OCI-LY1 (cell line): Measurements from ENCODE around the gene DRGX.

Experiments used
- H2AFZ ChIP-seq: fragments of 200-600 bp; sonication (generic), shearing (Covaris generic); 2 replicates; pipeline ENCODE4 v1.6.0; 2014; ENCODE audit warnings: antibody characterized with exemption, mild to moderate bottlenecking, low read length
- H3F3A ChIP-seq: fragments of 200-600 bp; sonication (generic), shearing (Covaris generic); 2 replicates; pipeline ENCODE4 v1.6.0; 2014; ENCODE audit warnings: mild to moderate bottlenecking, antibody characterized with exemption, low read length, moderate library complexity; ENCODE audit not compliant: insufficient read depth
- H3K27ac ChIP-seq: fragments of 200-600 bp; sonication (generic); 2 replicates; pipeline ENCODE4 v1.5.1; 2014; ENCODE audit warnings: low read length, mixed run types, mild to moderate bottlenecking, low read depth; ENCODE audit not compliant: poor library complexity, severe bottlenecking
- H3K27me3 ChIP-seq: fragments of 200-600 bp; sonication (generic); 2 replicates; pipeline ENCODE4 v1.6.0; 2014; ENCODE audit warnings: antibody characterized with exemption, mild to moderate bottlenecking, low read length, moderate library complexity; ENCODE audit not compliant: insufficient read depth
- H3K36me3 ChIP-seq: fragments of 200-600 bp; sonication (generic); 2 replicates; pipeline ENCODE4 v1.6.1; 2014; ENCODE audit warnings: mild to moderate bottlenecking, antibody characterized with exemption, low read length, moderate library complexity, mixed read lengths; ENCODE audit not compliant: insufficient read depth
- H3K4me1 ChIP-seq: fragments of 200-600 bp; sonication (generic); 2 replicates; pipeline ENCODE4 v1.5.1; 2014; ENCODE audit warnings: mild to moderate bottlenecking, low read length, moderate library complexity; ENCODE audit not compliant: insufficient read depth, severe bottlenecking
- H3K4me2 ChIP-seq: fragments of 200-600 bp; sonication (generic), shearing (Covaris generic); 2 replicates; pipeline ENCODE4 v1.6.1; 2014; ENCODE audit warnings: low read length
- H3K4me3 ChIP-seq: fragments of 200-600 bp; sonication (generic); 2 replicates; pipeline ENCODE4 v1.5.1; 2014; ENCODE audit warnings: low read length, low read depth, mild to moderate bottlenecking, mixed read lengths; ENCODE audit not compliant: poor library complexity, severe bottlenecking
- H3K79me2 ChIP-seq: fragments of 200-600 bp; shearing (Covaris generic); 2 replicates; pipeline ENCODE4 v1.6.1; 2016; ENCODE audit warnings: mixed run types, low read length, mixed read lengths; ENCODE audit not compliant: insufficient read depth
- H3K9ac ChIP-seq: fragments of 200-600 bp; sonication (generic), shearing (Covaris generic); 2 replicates; pipeline ENCODE4 v1.6.1; 2014; ENCODE audit warnings: mild to moderate bottlenecking, low read length, mixed read lengths
- H3K9me2 ChIP-seq: fragments of 200-600 bp; sonication (generic), shearing (Covaris generic); 2 replicates; pipeline ENCODE4 v1.6.1; 2014; ENCODE audit warnings: low read depth, mild to moderate bottlenecking, low read length, mixed read lengths
- H3K9me3 ChIP-seq: fragments of 200-600 bp; shearing (Covaris generic); 2 replicates; pipeline ENCODE4 v1.6.1; 2014; ENCODE audit warnings: low read length, mixed read lengths
- H4K20me1 ChIP-seq: fragments of 200-600 bp; sonication (generic), shearing (Covaris generic); 2 replicates; pipeline ENCODE4 v1.6.0; 2016; ENCODE audit warnings: mild to moderate bottlenecking, low read length; ENCODE audit not compliant: insufficient read depth
- EZH2 ChIP-seq: fragments of 200-600 bp; sonication (generic), shearing (Covaris generic); IDR thresholded peaks from 2 replicates; pipeline ENCODE4 v1.8.0; 2017; ENCODE audit warnings: borderline replicate concordance, mixed run types, mild to moderate bottlenecking, antibody characterized with exemption, low read length, moderate library complexity, mixed read lengths
- TF ChIP-seq, protein P1 (sequence below): fragments of 200-600 bp; sonication (generic), shearing (Covaris generic); IDR thresholded peaks from 2 replicates; pipeline ENCODE4 v1.5.1; 2017; ENCODE audit warnings: mild to moderate bottlenecking, antibody characterized with exemption, low read length, moderate library complexity, mixed read lengths

DRGX gene

DNA sequence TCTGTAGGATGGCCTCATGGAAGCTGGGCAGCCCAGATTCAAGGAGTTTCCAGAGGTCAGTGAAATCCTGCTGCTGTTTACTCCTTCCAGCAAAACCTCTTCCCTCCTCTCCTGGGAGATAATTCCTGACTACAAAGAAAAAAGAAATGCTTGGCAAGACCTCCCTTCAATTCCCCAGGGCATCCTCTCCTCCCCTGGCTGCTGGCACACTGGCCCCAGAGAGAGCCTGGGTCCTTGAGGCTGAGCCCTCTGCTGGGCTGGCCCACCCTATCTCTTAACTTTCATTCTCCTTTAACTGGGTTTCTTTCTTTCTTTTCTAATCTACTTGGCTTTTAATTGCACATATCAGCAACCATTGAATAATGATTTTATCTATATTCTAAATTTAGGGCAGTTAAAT is 7.7 kb downstream of the DRGX start:
- Histone ChIP-seq H3K27ac (no peak overlapping the region), H3K9me3 (no peaks in the 10 kb centered on the region), H3K9me2 (no peaks in the 10 kb centered on the region), H3K36me3 (no peaks in the 10 kb centered on the region), H3K9ac (no peak overlapping the region), H3K4me3 (no peak overlapping the region), H3F3A (no peaks in the 10 kb centered on the region), H3K27me3 (no peaks in the 10 kb centered on the region), H4K20me1 (no peaks in the 10 kb centered on the region), H3K79me2 (no peaks in the 10 kb centered on the region), H3K4me1 (no peaks in the 10 kb centered on the region), H3K4me2 (no peak overlapping the region), H2AFZ (no peak overlapping the region)
- no peak for TF ChIP-seq EZH2
- TF ChIP-seq, protein P1, sequence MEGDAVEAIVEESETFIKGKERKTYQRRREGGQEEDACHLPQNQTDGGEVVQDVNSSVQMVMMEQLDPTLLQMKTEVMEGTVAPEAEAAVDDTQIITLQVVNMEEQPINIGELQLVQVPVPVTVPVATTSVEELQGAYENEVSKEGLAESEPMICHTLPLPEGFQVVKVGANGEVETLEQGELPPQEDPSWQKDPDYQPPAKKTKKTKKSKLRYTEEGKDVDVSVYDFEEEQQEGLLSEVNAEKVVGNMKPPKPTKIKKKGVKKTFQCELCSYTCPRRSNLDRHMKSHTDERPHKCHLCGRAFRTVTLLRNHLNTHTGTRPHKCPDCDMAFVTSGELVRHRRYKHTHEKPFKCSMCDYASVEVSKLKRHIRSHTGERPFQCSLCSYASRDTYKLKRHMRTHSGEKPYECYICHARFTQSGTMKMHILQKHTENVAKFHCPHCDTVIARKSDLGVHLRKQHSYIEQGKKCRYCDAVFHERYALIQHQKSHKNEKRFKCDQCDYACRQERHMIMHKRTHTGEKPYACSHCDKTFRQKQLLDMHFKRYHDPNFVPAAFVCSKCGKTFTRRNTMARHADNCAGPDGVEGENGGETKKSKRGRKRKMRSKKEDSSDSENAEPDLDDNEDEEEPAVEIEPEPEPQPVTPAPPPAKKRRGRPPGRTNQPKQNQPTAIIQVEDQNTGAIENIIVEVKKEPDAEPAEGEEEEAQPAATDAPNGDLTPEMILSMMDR: no peak

DNA sequence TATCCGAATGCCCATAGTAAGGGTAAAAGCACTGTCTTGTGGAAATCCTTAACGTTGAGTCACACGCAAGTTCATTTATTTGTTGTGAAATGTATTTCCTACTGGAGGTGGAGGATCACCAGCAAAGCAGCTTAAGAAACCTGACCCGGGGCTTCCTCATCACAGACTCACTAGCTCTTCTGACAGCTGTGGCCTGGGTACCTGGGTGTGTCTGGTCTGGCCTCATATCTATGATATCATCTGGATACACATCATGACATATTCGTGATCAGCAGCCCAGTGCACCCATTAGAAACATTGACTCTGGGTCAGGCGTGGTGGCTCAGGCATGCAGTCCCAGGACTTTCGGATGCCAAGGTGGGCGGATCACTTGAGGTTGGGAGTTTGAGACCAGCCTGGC is 8.8 kb downstream of the DRGX start:
- no peaks in the 10 kb centered on the region for H3K9me3 ChIP-seq
- TF ChIP-seq EZH2: no peak
- TF ChIP-seq, protein P1: no peak
- no peak overlapping the region for H3K27ac ChIP-seq
- H3K9ac ChIP-seq: no peak overlapping the region
- H3K36me3 ChIP-seq: no peaks in the 10 kb centered on the region
- no peaks in the 10 kb centered on the region for H3K27me3 ChIP-seq
- no peaks in the 10 kb centered on the region for H3K4me1 ChIP-seq
- no peaks in the 10 kb centered on the region for H3F3A ChIP-seq
- no peaks in the 10 kb centered on the region for H3K79me2 ChIP-seq
- H3K4me3 ChIP-seq: no peak overlapping the region
- H3K9me2 ChIP-seq: no peaks in the 10 kb centered on the region
- H2AFZ ChIP-seq: no peak overlapping the region
- H4K20me1 ChIP-seq: no peaks in the 10 kb centered on the region
- no peak overlapping the region for H3K4me2 ChIP-seq

DNA sequence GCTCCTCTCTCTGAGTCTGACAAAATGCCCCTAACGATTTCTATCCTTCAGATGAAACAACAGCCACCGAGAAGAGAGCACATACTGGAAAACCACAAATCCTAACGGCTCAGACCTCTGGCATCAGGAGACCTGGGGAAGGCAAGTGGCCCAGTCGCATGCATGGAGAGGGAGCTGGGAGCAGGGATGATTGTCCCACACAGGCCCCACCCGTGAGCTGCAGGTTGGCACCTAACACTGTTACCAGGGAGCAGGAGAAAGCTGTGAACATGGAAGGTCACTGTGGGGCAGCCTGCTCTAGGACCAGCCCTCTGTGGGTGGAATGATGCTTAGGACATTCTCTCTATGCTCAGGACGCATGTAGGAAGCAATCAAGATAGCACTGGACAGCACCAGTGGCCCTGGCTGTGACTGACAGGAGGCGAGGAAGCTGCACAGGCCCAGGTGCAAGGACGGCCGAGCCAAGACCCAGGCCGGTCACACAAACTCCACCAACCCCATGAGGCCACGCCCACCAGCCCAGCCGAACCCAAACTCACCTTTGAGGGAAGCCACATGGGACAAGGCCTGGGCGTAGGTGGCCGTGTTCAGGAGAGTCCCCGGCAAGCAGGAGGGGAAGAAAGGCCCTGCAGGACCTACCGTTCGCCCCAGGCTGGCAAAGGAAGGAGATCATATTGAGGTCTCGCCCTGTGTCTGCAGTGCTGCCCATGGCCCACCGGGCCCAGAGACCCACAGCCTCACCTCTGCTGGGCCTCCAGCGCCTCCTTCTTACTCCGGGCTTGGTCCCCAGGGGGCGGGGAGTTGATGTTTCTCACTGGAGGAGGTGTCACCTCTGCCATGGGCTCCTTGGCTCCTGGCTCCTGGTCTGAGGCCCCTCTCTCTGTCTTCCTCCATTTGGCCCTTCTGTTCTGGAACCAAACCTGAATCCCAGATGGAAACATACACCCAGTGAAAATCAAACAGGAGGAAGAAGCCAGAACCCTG is 9.7 kb downstream of the DRGX start:
- no peaks in the 10 kb centered on the region for H4K20me1 ChIP-seq
- no peaks in the 10 kb centered on the region for H3F3A ChIP-seq
- TF ChIP-seq, protein P1: no peak
- TF ChIP-seq EZH2: no peak
- H2AFZ ChIP-seq: no peak overlapping the region
- H3K27me3 ChIP-seq: no peaks in the 10 kb centered on the region
- no peaks in the 10 kb centered on the region for H3K9me3 ChIP-seq
- no peaks in the 10 kb centered on the region for H3K4me1 ChIP-seq
- H3K36me3 ChIP-seq: no peaks in the 10 kb centered on the region
- H3K4me2 ChIP-seq: no peak overlapping the region
- no peak overlapping the region for H3K9ac ChIP-seq
- no peak overlapping the region for H3K27ac ChIP-seq
- H3K4me3 ChIP-seq: no peak overlapping the region
- H3K9me2 ChIP-seq: no peaks in the 10 kb centered on the region
- H3K79me2 ChIP-seq: no peaks in the 10 kb centered on the region
